Activated CD4-positive, alpha-beta T cell treated with anti-CD3 and anti-CD28 coated beads, Interleukin-2, amount 10 ng/mL, durations not matched to agents 24 days and 14 days (primary cell): ENCODE data around the gene YAF2. TPM values are rescaled to one million over a fixed set of nuclear protein-coding genes. Genes with fewer than 3 reads are reported as not detected.
A peak's percentile ranks its signal among the peaks of the same experiment; 100 is the strongest.

Source experiments
- DNase-seq: peaks from one replicate; pipeline ENCODE4 v3.0.0; 2022
- H3K27ac Mint-ChIP-seq: one replicate; pipeline ENCODE4 v1.8.0; 2022; ENCODE audit warnings: mild to moderate bottlenecking, mixed read lengths
- H3K27me3 Mint-ChIP-seq: one replicate; pipeline ENCODE4 v1.8.0; 2022; ENCODE audit warnings: mixed read lengths
- H3K36me3 Mint-ChIP-seq: one replicate; pipeline ENCODE4 v1.8.0; 2022; ENCODE audit warnings: low read depth, mild to moderate bottlenecking, mixed read lengths
- H3K4me1 Mint-ChIP-seq: one replicate; pipeline ENCODE4 v1.8.0; 2021; ENCODE audit warnings: mixed read lengths
- H3K4me3 Mint-ChIP-seq: one replicate; pipeline ENCODE4 v1.8.0; 2022; ENCODE audit warnings: mild to moderate bottlenecking, moderate library complexity, mixed read lengths
- H3K9me3 Mint-ChIP-seq: one replicate; pipeline ENCODE4 v1.8.0; 2021; ENCODE audit warnings: mixed read lengths
- intact Hi-C: fragments of 100-400 bp; cut with micrococcal nuclease; formaldehyde crosslinking; loops from one replicate; pipeline ENCODE4 v1.15.1; 2023
- total RNA-seq: library from RNA; stranded (reverse); gene quantifications from 2 replicates; pipeline ENCODE4 v1.2.3, GENCODE V29; 2022

YAF2 gene
- total RNA-seq, 1 donor from 2014 or later: 40.7 TPM

GRCh38 chr12:42141981-42142606 is 96.0 kb downstream of the YAF2 start:
- H3K9me3 Mint-ChIP-seq: no peaks in the 10 kb centered on the region
- no peak for DNase-seq

GRCh38 chr12:42140901-42141300 is 97.1 kb downstream of the YAF2 start:
- intact Hi-C loops: loop anchor here (5.0 to 10.0 kb wide), 2 partner anchors 186 to 344 kb away; partner anchors contain the start of genes PPHLN1 and ZCRB1
- no peak for DNase-seq
- H3K27ac Mint-ChIP-seq: no peak overlapping the region
- H3K9me3 Mint-ChIP-seq: no peaks in the 10 kb centered on the region
- no peak overlapping the region for H3K4me3 Mint-ChIP-seq
- H3K27me3 Mint-ChIP-seq: peaks cover 2% of the 10 kb centered on the region
- peaks cover 26% of the 10 kb centered on the region for H3K4me1 Mint-ChIP-seq
- H3K36me3 Mint-ChIP-seq: peaks cover 3% of the 10 kb centered on the region

More at GRCh38 chr12:42141981-42142606, 96.0 kb downstream of the YAF2 start:
- intact Hi-C loops: loop anchor here (5.0 to 10.0 kb wide), 2 partner anchors 185 to 343 kb away; partner anchors contain the start of genes PPHLN1 and ZCRB1
- Mint-ChIP-seq H3K4me3 (no peak overlapping the region), H3K27me3 (peaks cover 3% of the 10 kb centered on the region), H3K4me1 (peaks cover 28% of the 10 kb centered on the region), H3K36me3 (peaks cover 3% of the 10 kb centered on the region), H3K27ac (no peak overlapping the region)

DNA sequence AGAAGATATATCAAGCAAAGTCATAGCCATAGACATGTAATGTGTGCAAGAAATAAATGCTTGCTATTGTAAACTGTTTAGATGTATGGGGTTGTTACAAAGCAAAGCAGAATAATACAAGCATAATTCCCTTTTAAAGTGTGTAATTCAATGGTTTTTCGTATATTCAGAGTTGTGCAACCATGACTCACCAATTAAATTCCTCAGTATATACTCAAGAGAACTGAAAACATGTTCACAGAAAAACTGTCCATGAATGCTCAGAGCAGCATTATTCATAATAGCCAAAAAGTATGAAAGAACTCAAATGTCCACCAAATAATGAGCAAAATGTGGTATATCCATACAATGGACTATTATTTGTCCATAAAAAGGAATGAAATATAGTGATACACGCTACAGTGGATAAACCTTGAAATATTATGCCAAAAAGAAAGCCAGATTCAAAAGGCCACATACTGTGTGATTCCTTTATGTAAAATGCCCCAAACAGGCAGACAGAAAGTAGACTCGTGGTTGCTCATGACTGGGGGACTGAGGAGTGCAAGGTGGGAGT is 102.7 kb downstream of the YAF2 start:
- Mint-ChIP-seq H3K4me1 (peaks cover 4% of the 10 kb centered on the region), H3K4me3 (no peak overlapping the region), H3K27ac (no peak overlapping the region), H3K36me3 (no peaks in the 10 kb centered on the region), H3K9me3 (no peaks in the 10 kb centered on the region), H3K27me3 (no peaks in the 10 kb centered on the region)
- no peak for DNase-seq
- intact Hi-C loops: no loop called here

DNA sequence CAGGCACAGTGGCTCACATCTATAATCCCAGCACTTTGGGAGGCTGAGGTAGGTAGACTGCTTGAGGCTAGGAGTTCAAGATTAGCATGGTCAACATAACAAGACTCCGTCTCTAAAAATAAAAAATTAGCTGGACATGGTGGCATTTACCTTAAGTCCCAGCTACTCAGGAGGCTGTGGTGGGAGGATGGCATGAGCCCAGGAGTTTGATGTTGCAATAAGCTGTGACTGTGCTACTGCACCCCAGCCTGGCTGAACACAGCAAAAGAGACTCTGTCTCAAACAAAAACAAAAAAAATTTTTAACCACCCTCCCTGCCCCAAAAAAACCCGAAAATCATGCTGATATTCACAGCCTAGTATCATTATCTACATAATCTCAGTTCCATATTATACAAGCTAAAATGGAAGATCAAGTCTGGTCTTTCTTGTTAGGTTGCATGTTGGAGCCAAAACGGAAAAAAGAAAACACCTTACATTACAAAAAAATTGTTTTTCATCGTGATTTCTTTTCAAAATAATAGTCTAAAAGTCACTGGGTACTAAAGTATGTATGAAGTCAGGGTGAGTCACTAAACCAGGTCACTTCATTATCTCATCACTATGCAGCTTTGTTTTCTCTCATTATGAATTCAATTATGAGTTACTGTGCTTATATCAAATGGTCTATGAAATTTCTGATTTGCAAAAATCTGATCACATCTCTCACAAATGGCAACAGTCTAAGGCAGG is 107.2 kb downstream of the YAF2 start:
- H3K4me1 Mint-ChIP-seq: peaks cover 13% of the 10 kb centered on the region
- H3K9me3 Mint-ChIP-seq: no peaks in the 10 kb centered on the region
- no peaks in the 10 kb centered on the region for H3K27me3 Mint-ChIP-seq
- no peak for DNase-seq
- no peak overlapping the region for H3K4me3 Mint-ChIP-seq
- no peak overlapping the region for H3K27ac Mint-ChIP-seq
- no peaks in the 10 kb centered on the region for H3K36me3 Mint-ChIP-seq
- intact Hi-C loops: loop anchor here (1.0 to 5.0 kb wide), 2 partner anchors 201 to 241 kb away; no protein-coding TSS in a partner anchor

- H3K27ac Mint-ChIP-seq: no peak overlapping the region
- H3K27me3 Mint-ChIP-seq: no peaks in the 10 kb centered on the region
- no peak overlapping the region for H3K4me3 Mint-ChIP-seq
- intact Hi-C loops: loop anchor here (5.0 kb wide), 1 partner anchor 243 kb away; no protein-coding TSS in a partner anchor
- peak; percentile 62 for DNase-seq
- no peaks in the 10 kb centered on the region for H3K9me3 Mint-ChIP-seq
- no peaks in the 10 kb centered on the region for H3K36me3 Mint-ChIP-seq
- peaks cover 13% of the 10 kb centered on the region for H3K4me1 Mint-ChIP-seq
Observed at GRCh38 chr12:42129595-42130204, 108.3 kb downstream of the YAF2 start.

DNA sequence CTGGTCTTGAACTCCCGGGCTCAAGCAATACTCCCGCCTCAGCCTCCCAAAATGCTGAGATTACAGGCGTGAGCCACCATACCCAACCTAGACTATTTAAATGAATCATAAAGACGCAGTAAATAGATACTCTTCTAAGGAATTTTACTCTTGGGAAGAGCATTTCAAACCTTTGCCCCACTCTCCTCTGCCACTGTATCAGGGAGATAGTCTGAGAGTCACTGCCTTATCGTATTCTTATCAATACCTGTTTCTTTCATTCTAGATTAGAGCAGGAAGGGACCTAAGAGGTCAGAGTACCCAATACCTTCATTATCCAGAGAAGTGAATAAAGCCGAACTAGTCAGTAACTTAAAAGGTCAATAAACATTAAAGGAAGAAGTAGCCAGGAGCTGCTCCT is 109.2 kb downstream of the YAF2 start:
- Mint-ChIP-seq H3K36me3 (no peaks in the 10 kb centered on the region), H3K27me3 (no peaks in the 10 kb centered on the region), H3K4me1 (peaks cover 13% of the 10 kb centered on the region), H3K27ac (no peak overlapping the region), H3K9me3 (no peaks in the 10 kb centered on the region), H3K4me3 (no peak overlapping the region)
- DNase-seq: no peak
- intact Hi-C loops: no loop called here

DNA sequence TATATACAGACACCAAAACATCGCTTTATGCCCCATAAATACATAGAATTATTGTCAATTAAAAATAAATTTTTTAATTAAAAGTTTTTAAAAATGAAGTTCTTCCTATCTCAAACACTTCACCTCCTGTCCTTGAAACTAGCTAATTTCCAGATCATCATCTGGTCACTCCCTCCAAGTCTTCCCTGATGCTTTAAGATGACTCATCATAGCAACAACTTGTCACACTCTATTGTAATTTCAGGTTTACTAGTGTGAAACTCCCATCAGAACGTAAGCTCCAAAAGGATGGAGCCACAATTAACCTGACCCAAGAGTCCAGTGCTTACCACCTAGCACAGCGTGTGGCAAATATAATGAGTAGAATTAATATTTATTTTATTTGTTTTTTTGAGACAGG is 109.7 kb downstream of the YAF2 start:
- H3K9me3 Mint-ChIP-seq: no peaks in the 10 kb centered on the region
- intact Hi-C loops: no loop called here
- DNase-seq: no peak
- H3K27ac Mint-ChIP-seq: no peak overlapping the region
- no peak overlapping the region for H3K4me3 Mint-ChIP-seq
- H3K4me1 Mint-ChIP-seq: peaks cover 13% of the 10 kb centered on the region
- no peaks in the 10 kb centered on the region for H3K27me3 Mint-ChIP-seq
- no peaks in the 10 kb centered on the region for H3K36me3 Mint-ChIP-seq

GRCh38 chr12:42126963-42127362 is 111.1 kb downstream of the YAF2 start:
- no peak overlapping the region for H3K4me3 Mint-ChIP-seq
- no peak overlapping the region for H3K27ac Mint-ChIP-seq
- no peaks in the 10 kb centered on the region for H3K36me3 Mint-ChIP-seq
- DNase-seq: no peak
- peaks cover 11% of the 10 kb centered on the region for H3K4me1 Mint-ChIP-seq
- H3K27me3 Mint-ChIP-seq: no peaks in the 10 kb centered on the region
- intact Hi-C loops: no loop called here
- H3K9me3 Mint-ChIP-seq: no peaks in the 10 kb centered on the region

DNA sequence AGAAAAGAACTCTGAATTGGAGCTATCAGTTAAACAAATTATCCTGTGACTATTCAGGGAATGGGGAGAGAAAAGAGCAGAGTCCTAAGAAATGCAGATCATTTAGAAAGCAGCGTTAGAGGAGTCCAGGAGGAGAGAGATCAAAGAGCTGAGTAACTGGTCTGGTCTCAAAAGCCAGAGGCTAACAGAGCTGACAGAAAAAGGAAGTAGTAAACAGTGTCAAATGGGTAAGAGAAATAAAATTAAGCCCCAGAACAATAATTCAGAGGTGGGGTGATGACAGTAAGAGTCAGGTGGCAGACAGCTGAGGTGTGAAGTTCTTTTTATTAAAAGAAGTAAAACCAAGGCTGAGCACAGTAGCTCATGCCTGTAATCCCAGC is 112.7 kb downstream of the YAF2 start:
- H3K4me3 Mint-ChIP-seq: no peak overlapping the region
- intact Hi-C loops: no loop called here

GRCh38 chr12:42124764-42125387 is 113.2 kb downstream of the YAF2 start:
- no peaks in the 10 kb centered on the region for H3K27me3 Mint-ChIP-seq
- no peak overlapping the region for H3K27ac Mint-ChIP-seq
- peaks cover under 1% of the 10 kb centered on the region for H3K36me3 Mint-ChIP-seq
- peaks cover 12% of the 10 kb centered on the region for H3K4me1 Mint-ChIP-seq
- no peak for DNase-seq
- H3K9me3 Mint-ChIP-seq: no peaks in the 10 kb centered on the region
- intact Hi-C loops: no loop called here
- H3K4me3 Mint-ChIP-seq: no peak overlapping the region

More for the DNA sequence above, 112.7 kb downstream of the YAF2 start:
- Mint-ChIP-seq H3K36me3 (no peaks in the 10 kb centered on the region), H3K27me3 (no peaks in the 10 kb centered on the region), H3K9me3 (no peaks in the 10 kb centered on the region), H3K27ac (no peak overlapping the region), H3K4me1 (peaks cover 9% of the 10 kb centered on the region)
- no peak for DNase-seq

- Mint-ChIP-seq H3K27ac (no peak overlapping the region), H3K4me3 (no peak overlapping the region)
Observed at GRCh38 chr12:42119085-42119633, 118.9 kb downstream of the YAF2 start.

DNA sequence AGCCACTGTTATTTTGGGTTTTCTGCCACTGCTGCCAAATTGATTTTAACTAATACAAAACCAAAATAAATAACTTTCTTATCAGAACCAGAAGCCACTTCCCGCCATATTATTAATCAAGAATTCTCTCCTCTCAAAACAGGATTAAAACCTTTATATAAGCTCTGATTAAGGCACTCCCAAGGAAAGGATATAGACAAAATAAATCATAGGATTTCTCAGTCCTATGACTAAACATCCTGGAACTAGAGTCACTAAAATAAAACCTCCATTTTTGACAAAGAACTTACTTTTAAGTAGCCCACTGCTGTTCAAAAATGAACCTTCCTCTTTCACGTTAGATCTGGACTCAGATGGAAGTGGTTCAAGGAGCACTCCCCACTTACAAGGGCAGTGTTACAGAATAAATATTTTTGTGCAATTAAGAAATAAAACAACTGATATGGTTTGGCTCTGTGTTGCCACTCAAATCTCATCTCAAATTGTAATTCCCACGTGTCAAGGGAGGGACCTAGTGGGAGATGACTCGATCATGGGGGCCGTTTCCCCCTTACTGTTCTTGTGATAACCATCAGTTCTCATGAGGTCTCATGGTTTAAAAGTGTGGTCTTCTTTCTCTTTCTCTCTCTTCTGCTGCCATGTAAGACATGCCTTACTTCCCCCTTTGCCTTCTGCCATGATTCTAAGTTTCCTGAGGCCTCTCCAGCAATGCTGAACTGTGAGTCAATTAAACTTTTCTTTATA is 119.7 kb downstream of the YAF2 start:
- H3K27ac Mint-ChIP-seq: no peak overlapping the region
- peaks cover 8% of the 10 kb centered on the region for H3K4me1 Mint-ChIP-seq
- DNase-seq: no peak
- peaks cover 6% of the 10 kb centered on the region for H3K9me3 Mint-ChIP-seq
- no peak overlapping the region for H3K4me3 Mint-ChIP-seq
- no peaks in the 10 kb centered on the region for H3K27me3 Mint-ChIP-seq
- intact Hi-C loops: no loop called here
- peaks cover 33% of the 10 kb centered on the region for H3K36me3 Mint-ChIP-seq

More at GRCh38 chr12:42119085-42119633, 118.9 kb downstream of the YAF2 start:
- Mint-ChIP-seq H3K27me3 (no peaks in the 10 kb centered on the region), H3K4me1 (peaks cover 8% of the 10 kb centered on the region), H3K36me3 (peaks cover 29% of the 10 kb centered on the region), H3K9me3 (peaks cover under 1% of the 10 kb centered on the region)
- DNase-seq: no peak
- intact Hi-C loops: no loop called here

DNA sequence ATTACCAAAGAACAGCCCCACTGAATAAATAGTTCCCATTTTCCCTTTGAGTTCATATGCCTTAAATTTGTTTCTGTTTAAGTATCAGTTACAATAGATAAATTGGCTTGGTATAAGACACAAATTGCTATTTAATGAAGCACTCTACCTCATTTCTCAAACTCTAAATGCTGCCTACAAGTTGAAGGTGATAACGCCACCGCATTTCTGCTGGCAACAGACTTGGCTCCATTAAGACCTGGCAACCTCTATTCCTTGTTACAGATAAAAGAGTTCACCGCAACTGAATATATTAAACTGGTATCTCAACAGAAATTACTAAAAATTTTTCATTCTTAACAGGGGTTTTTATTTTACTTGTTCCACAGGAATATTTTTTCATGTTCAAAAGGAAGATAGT is 129.0 kb downstream of the YAF2 start:
- Mint-ChIP-seq H3K36me3 (peaks cover 36% of the 10 kb centered on the region), H3K4me3 (no peak overlapping the region), H3K27ac (no peak overlapping the region), H3K4me1 (no peaks in the 10 kb centered on the region), H3K27me3 (no peaks in the 10 kb centered on the region), H3K9me3 (peaks cover 9% of the 10 kb centered on the region)
- intact Hi-C loops: no loop called here
- no peak for DNase-seq
